ENCODE results near the gene HSPB1.

DNA sequence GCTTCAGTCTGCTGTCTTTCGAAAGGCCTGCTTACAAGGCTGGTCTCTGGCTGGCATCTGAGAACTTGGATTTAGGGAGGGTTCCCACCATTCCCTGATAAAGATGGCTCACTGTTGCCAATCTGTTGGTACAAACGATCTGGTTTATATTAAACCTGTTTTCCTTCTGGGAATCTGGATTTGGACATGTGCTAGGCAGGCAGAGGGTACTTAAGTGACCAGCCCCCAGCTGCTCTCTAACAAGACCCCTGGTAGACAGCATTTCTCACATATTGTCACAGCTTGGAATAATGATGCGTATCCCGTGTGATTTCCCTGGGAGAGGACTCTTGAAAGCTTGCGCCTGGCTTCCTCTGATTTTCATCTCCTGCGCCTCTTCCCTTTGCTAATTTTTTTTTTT is 34.7 kb downstream of the HSPB1 start:
- TF ChIP-seq, protein P1, sequence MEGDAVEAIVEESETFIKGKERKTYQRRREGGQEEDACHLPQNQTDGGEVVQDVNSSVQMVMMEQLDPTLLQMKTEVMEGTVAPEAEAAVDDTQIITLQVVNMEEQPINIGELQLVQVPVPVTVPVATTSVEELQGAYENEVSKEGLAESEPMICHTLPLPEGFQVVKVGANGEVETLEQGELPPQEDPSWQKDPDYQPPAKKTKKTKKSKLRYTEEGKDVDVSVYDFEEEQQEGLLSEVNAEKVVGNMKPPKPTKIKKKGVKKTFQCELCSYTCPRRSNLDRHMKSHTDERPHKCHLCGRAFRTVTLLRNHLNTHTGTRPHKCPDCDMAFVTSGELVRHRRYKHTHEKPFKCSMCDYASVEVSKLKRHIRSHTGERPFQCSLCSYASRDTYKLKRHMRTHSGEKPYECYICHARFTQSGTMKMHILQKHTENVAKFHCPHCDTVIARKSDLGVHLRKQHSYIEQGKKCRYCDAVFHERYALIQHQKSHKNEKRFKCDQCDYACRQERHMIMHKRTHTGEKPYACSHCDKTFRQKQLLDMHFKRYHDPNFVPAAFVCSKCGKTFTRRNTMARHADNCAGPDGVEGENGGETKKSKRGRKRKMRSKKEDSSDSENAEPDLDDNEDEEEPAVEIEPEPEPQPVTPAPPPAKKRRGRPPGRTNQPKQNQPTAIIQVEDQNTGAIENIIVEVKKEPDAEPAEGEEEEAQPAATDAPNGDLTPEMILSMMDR (conservative IDR thresholded peaks at IDR 0.05) = no peak
- no peak for TF ChIP-seq EZH2 (IDR thresholded peaks at IDR 0.05; ENCODE audit: low read depth)

All from PC-9 (cell line).